Measurements from ENCODE around the gene KIF26B. TPM values are rescaled to one million over a fixed set of nuclear protein-coding genes. Genes with fewer than 3 reads are reported as not detected.

Gene KIF26B
- total and polyA plus RNA-seq, 8 donors = 0.27 to 4.5 (median 0.63) TPM

GRCh38 chr1:245179706-245180105, 24.9 kb downstream of the KIF26B start:
- no peaks in the 10 kb centered on the region for H3K4me1 ChIP-seq
- H3K9me3 ChIP-seq = no peaks in the 10 kb centered on the region
- no peak for DNase-seq
- ATAC-seq = peak in 1 of 4 donors; percentile 56
- no peak overlapping the region for H3K27ac ChIP-seq
- 66 to 75% methylated on average over 9 of the region's 9 CpGs for WGBS, 2 donors
- intact Hi-C loops (cut with DNase I) = no loop called here
- TF ChIP-seq, protein P1, sequence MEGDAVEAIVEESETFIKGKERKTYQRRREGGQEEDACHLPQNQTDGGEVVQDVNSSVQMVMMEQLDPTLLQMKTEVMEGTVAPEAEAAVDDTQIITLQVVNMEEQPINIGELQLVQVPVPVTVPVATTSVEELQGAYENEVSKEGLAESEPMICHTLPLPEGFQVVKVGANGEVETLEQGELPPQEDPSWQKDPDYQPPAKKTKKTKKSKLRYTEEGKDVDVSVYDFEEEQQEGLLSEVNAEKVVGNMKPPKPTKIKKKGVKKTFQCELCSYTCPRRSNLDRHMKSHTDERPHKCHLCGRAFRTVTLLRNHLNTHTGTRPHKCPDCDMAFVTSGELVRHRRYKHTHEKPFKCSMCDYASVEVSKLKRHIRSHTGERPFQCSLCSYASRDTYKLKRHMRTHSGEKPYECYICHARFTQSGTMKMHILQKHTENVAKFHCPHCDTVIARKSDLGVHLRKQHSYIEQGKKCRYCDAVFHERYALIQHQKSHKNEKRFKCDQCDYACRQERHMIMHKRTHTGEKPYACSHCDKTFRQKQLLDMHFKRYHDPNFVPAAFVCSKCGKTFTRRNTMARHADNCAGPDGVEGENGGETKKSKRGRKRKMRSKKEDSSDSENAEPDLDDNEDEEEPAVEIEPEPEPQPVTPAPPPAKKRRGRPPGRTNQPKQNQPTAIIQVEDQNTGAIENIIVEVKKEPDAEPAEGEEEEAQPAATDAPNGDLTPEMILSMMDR (IDR thresholded peaks at IDR 0.05) = no peak
- H3K4me3 ChIP-seq = no peak overlapping the region
- no peaks in the 10 kb centered on the region for H3K27me3 ChIP-seq
- FAIRE-seq = no peak
- no peaks in the 10 kb centered on the region for H3K36me3 ChIP-seq

- 53 to 63% methylated on average over 6 of the region's 6 CpGs for WGBS, 2 donors
- no peak overlapping the region for H3K27ac ChIP-seq
- no peak for DNase-seq
- no peak overlapping the region for H3K4me3 ChIP-seq
- peak in 2 of 4 donors; percentile 26 to 31 for ATAC-seq
- TF ChIP-seq, protein P1 (IDR thresholded peaks at IDR 0.05) = no peak
- H3K9me3 ChIP-seq = no peaks in the 10 kb centered on the region
- intact Hi-C loops (cut with DNase I) = no loop called here
- H3K36me3 ChIP-seq = no peaks in the 10 kb centered on the region
- H3K4me1 ChIP-seq = no peaks in the 10 kb centered on the region
- no peak for FAIRE-seq
- no peaks in the 10 kb centered on the region for H3K27me3 ChIP-seq
These were observed 25.8 kb downstream of the KIF26B start for GRCh38 chr1:245180496-245181157.

- 64 to 69% methylated on average over 7 of the region's 7 CpGs for WGBS, 2 donors
- TF ChIP-seq, protein P1 (IDR thresholded peaks at IDR 0.05) = no peak
- Histone ChIP-seq H3K9me3 (no peaks in the 10 kb centered on the region), H3K27ac (no peak overlapping the region), H3K4me1 (no peaks in the 10 kb centered on the region), H3K4me3 (no peak overlapping the region), H3K36me3 (no peaks in the 10 kb centered on the region), H3K27me3 (no peaks in the 10 kb centered on the region)
- DNase-seq (no peak), FAIRE-seq (no peak), ATAC-seq (no peak)
- intact Hi-C loops (cut with DNase I) = no loop called here
These were observed 26.4 kb downstream of the KIF26B start for GRCh38 chr1:245181158-245181517.

DNA sequence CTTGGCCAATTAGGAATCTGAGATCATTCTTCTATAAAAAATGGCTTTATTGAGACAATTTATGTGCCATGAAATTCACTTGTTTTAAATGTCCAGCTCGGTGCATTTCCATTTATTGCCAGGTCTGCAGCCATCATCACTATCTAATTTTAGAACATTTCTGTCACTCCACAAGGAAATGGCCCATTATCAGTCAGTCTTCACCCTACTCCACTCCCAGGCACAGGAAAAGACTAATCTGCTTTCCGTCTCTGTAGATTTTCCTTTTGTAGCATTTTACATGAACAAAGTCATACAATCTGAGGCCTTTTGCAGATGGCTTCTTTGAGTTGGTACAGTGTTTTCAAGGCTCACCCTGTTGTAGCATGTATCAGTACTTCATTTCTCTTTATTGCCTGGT, 27.2 kb downstream of the KIF26B start:
- no peaks in the 10 kb centered on the region for H3K27me3 ChIP-seq
- no peaks in the 10 kb centered on the region for H3K9me3 ChIP-seq
- intact Hi-C loops (cut with DNase I) = no loop called here
- WGBS, 2 donors = 82 to 87% methylated on average over 2 of the region's 2 CpGs
- TF ChIP-seq, protein P1 (IDR thresholded peaks at IDR 0.05) = no peak
- no peak for DNase-seq
- no peaks in the 10 kb centered on the region for H3K4me1 ChIP-seq
- no peak for FAIRE-seq
- ATAC-seq = no peak
- no peak overlapping the region for H3K27ac ChIP-seq
- H3K4me3 ChIP-seq = no peak overlapping the region
- no peaks in the 10 kb centered on the region for H3K36me3 ChIP-seq

DNA sequence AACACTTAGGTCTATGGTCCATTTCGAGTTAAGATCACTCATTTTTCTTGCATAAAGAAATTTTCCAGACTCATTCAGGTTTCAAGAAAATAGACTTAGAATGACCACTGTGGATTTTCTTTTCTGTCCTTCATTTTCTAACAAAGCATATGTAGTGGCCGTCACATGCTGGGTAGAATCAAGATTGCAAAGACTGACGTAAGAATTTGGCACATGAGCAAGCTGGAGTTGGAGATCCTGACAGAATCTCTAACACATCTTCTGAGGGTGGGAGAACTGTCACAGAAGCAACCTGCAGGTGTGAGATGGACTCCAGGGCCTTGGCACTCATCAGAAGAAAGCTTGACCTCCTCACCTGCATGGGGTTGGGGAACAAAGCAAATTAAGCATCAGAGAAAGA, 28.6 kb downstream of the KIF26B start:
- no peak overlapping the region for H3K4me3 ChIP-seq
- H3K36me3 ChIP-seq = no peaks in the 10 kb centered on the region
- DNase-seq (no peak), FAIRE-seq (no peak), ATAC-seq (no peak)
- H3K27ac ChIP-seq = no peak overlapping the region
- WGBS, 2 donors = 54 to 56% methylated on average over 3 of the region's 3 CpGs
- no peaks in the 10 kb centered on the region for H3K27me3 ChIP-seq
- intact Hi-C loops (cut with DNase I) = no loop called here
- H3K9me3 ChIP-seq = no peaks in the 10 kb centered on the region
- no peaks in the 10 kb centered on the region for H3K4me1 ChIP-seq
- TF ChIP-seq, protein P1 (IDR thresholded peaks at IDR 0.05) = no peak

All from pancreas (tissue), 10 donors.